GM12878 (cell line): ENCODE measurements around the gene ACTBL2.

Experiments used
- CEBPB ChIP-seq, 2 experiments: fragments of 150-350 bp in 1 of 2; IDR thresholded peaks; 2 replicates each; pipeline ENCODE4 v1.6.1; 2012 to 2014; ENCODE audit warnings: low read depth in 2 of 2, low read length in 2 of 2, borderline replicate concordance in 1 of 2, inconsistent platforms in 1 of 2
- CTCF ChIP-seq, 3 experiments: IDR thresholded peaks in 2 of 3; conservative IDR thresholded peaks in 1 of 3; 2 replicates each; pipeline ENCODE4 v1.5.1; 2011; ENCODE audit warnings: low read depth in 3 of 3, low read length in 3 of 3, mild to moderate bottlenecking in 3 of 3, control low read depth in 2 of 3, moderate library complexity in 2 of 3, inconsistent platforms in 1 of 3, mixed read lengths in 1 of 3; ENCODE audit not compliant: control insufficient read depth in 2 of 3, insufficient read depth in 1 of 3; ENCODE audit errors: extremely low read depth in 1 of 3
- GABPA ChIP-seq: IDR thresholded peaks from 2 replicates; pipeline ENCODE4 v1.6.1; 2014; ENCODE audit warnings: antibody characterized with exemption, low read depth, mild to moderate bottlenecking, inconsistent platforms
- GATAD2B ChIP-seq: fragments of 450-650 bp; conservative IDR thresholded peaks from 2 replicates; pipeline ENCODE4 v1.6.1; 2017; ENCODE audit warnings: low read depth, mild to moderate bottlenecking, moderate library complexity
- MAX ChIP-seq: IDR thresholded peaks from 2 replicates; pipeline ENCODE4 v1.6.1; 2012; ENCODE audit warnings: low read depth, low read length, improper control_type of control experiment
- NRF1 ChIP-seq: conservative IDR thresholded peaks from 2 replicates; pipeline ENCODE4 v1.6.1; 2011; ENCODE audit warnings: mild to moderate bottlenecking, low read depth, low read length, improper control_type of control experiment
- POLR2A ChIP-seq: IDR thresholded peaks from 2 replicates; pipeline ENCODE4 v1.6.1; 2011; ENCODE audit warnings: low read depth, mild to moderate bottlenecking, low read length
- POLR2AphosphoS2 ChIP-seq: IDR thresholded peaks from 2 replicates; pipeline ENCODE4 v1.6.1; 2011; ENCODE audit warnings: low read depth, mild to moderate bottlenecking, low read length, improper control_type of control experiment, moderate library complexity
- RAD21 ChIP-seq: IDR thresholded peaks from 2 replicates; pipeline ENCODE4 v1.6.1; 2011; ENCODE audit warnings: mild to moderate bottlenecking, low read depth, low read length, moderate library complexity; ENCODE audit not compliant: insufficient read depth
- SIX5 ChIP-seq: IDR thresholded peaks from 2 replicates; pipeline ENCODE4 v1.6.1; 2011; ENCODE audit warnings: mild to moderate bottlenecking, low read depth, low read length, moderate library complexity; ENCODE audit not compliant: severe bottlenecking
- SMARCA5 ChIP-seq: fragments of 450-650 bp; IDR thresholded peaks from 2 replicates; pipeline ENCODE4 v1.6.1; 2017; ENCODE audit warnings: mild to moderate bottlenecking
- TAF1 ChIP-seq: IDR thresholded peaks from 2 replicates; pipeline ENCODE4 v1.6.1; 2011; ENCODE audit warnings: mild to moderate bottlenecking, low read depth, low read length, borderline replicate concordance
- TCF7 ChIP-seq: IDR thresholded peaks from 2 replicates; pipeline ENCODE4 v1.6.1; 2014; ENCODE audit warnings: antibody characterized with exemption, borderline replicate concordance

GRCh38 chr5:57517250-57517649 is 34.6 kb upstream of the ACTBL2 start:
- TF ChIP-seq CTCF (IDR thresholded peaks at IDR 0.05 in 2 of 3, conservative IDR thresholded peaks at IDR 0.05 in 1 of 3; ENCODE audit: control insufficient read depth in 2 of 3, extremely low read depth in 1 of 3, insufficient read depth in 1 of 3, low read depth in 3 of 3, low read length in 3 of 3) (no peak), SMARCA5 (no peak), TAF1 (no peak), GABPA (no peak), TCF7 (no peak), SIX5 (no peak), CEBPB (IDR thresholded peaks at IDR 0.05; ENCODE audit: borderline replicate concordance in 1 of 2, low read depth in 2 of 2, low read length in 2 of 2) (no peak), RAD21 (no peak), NRF1 (no peak), POLR2AphosphoS2 (no peak), MAX (no peak), GATAD2B (no peak), POLR2A (no peak)
